WTC11 (cell line): Measurements from ENCODE around the gene SYCP3. TPM values are rescaled to one million over a fixed set of nuclear protein-coding genes. Genes with fewer than 3 reads are reported as not detected.

ENCODE experiments used
- ATAC-seq: fragments of 200-7000 bp; cut with Tn5 transposase; 2 replicates; pipeline ENCODE4 v1.10.0; 2021; ENCODE audit warnings: mild to moderate bottlenecking, moderate library complexity
- CTCF ChIA-PET: fragments of 300-600 bp; sonication (Branson Sonifier 250); formaldehyde crosslinking; loops from one replicate; lab custom pipeline; 2021; ENCODE audit warnings: antibody characterized with exemption; lab: Charles Lee
- POLR2A ChIA-PET: fragments of 350-600 bp; sonication (Branson Sonifier 250); formaldehyde crosslinking; loops from one replicate; lab custom pipeline; 2021; ENCODE audit warnings: antibody characterized with exemption; lab: Charles Lee
- DNase-seq: peaks from one replicate; pipeline ENCODE4 v3.0.0; 2021; ENCODE audit warnings: low spot score
- H3K27ac Mint-ChIP-seq: 2 replicates; pipeline ENCODE4 v1.8.0; 2021; ENCODE audit warnings: mixed read lengths
- H3K27me3 Mint-ChIP-seq: 2 replicates; pipeline ENCODE4 v1.8.0; 2021; ENCODE audit warnings: low read depth, mild to moderate bottlenecking, moderate library complexity, mixed read lengths
- H3K36me3 Mint-ChIP-seq: 2 replicates; pipeline ENCODE4 v1.8.0; 2021; ENCODE audit warnings: mixed read lengths
- H3K4me1 Mint-ChIP-seq: 2 replicates; pipeline ENCODE4 v1.8.0; 2022; ENCODE audit warnings: mixed read lengths
- H3K4me3 Mint-ChIP-seq: 2 replicates; pipeline ENCODE4 v1.8.0; 2021; ENCODE audit warnings: mild to moderate bottlenecking, moderate library complexity, mixed read lengths
- H3K9me3 Mint-ChIP-seq: 2 replicates; pipeline ENCODE4 v1.8.0; 2021; ENCODE audit warnings: mixed read lengths
- CBFB ChIP-seq: sonication (generic); formaldehyde crosslinking; IDR thresholded peaks from 2 replicates; pipeline ENCODE4 v1.8.1; 2022; ENCODE audit warnings: mild to moderate bottlenecking, low read depth, missing genetic modification reagents
- EMX1 ChIP-seq: fragments of 250-450 bp; sonication (Bioruptor Pico); IDR thresholded peaks from 2 replicates; pipeline ENCODE4 v1.8.0; 2021; ENCODE audit warnings: mild to moderate bottlenecking
- GABPB1 ChIP-seq: sonication (generic); formaldehyde crosslinking; IDR thresholded peaks from 2 replicates; pipeline ENCODE4 v1.8.1; 2023; ENCODE audit warnings: mild to moderate bottlenecking, missing genetic modification reagents
- JAZF1 ChIP-seq: fragments of 250-450 bp; sonication (Bioruptor Pico); IDR thresholded peaks from 2 replicates; pipeline ENCODE4 v1.9.0; 2021; ENCODE audit warnings: moderate library complexity, mild to moderate bottlenecking, inconsistent platforms
- MYBL2 ChIP-seq: sonication (generic); formaldehyde crosslinking; IDR thresholded peaks from 2 replicates; pipeline ENCODE4 v1.8.1; 2023; ENCODE audit warnings: mild to moderate bottlenecking, moderate library complexity, missing genetic modification reagents
- NFATC4 ChIP-seq: fragments of 250-450 bp; sonication (Bioruptor Pico); IDR thresholded peaks from 2 replicates; pipeline ENCODE4 v1.9.0; 2021; ENCODE audit warnings: mild to moderate bottlenecking
- NFYB ChIP-seq: sonication (generic); formaldehyde crosslinking; conservative IDR thresholded peaks from 2 replicates; pipeline ENCODE4 v1.8.0; 2022; ENCODE audit warnings: low read depth, missing genetic modification reagents
- NR1H2 ChIP-seq: sonication (generic); formaldehyde crosslinking; IDR thresholded peaks from 2 replicates; pipeline ENCODE4 v1.9.0; 2021; ENCODE audit warnings: mild to moderate bottlenecking, moderate library complexity, missing genetic modification reagents
- NR2C2 ChIP-seq: sonication (generic); formaldehyde crosslinking; IDR thresholded peaks from 2 replicates; pipeline ENCODE4 v1.8.0; 2022; ENCODE audit warnings: mild to moderate bottlenecking, missing genetic modification reagents
- NR3C1 ChIP-seq: sonication (generic); formaldehyde crosslinking; conservative IDR thresholded peaks from 2 replicates; pipeline ENCODE4 v1.8.1; 2023; ENCODE audit warnings: low read depth, mild to moderate bottlenecking, missing genetic modification reagents
- OVOL2 ChIP-seq: fragments of 250-450 bp; sonication (Bioruptor Pico); IDR thresholded peaks from 2 replicates; pipeline ENCODE4 v1.9.0; 2021; ENCODE audit warnings: mild to moderate bottlenecking, borderline replicate concordance
- ZNF121 ChIP-seq: sonication (generic); formaldehyde crosslinking; IDR thresholded peaks from 2 replicates; pipeline ENCODE4 v1.8.0; 2023; ENCODE audit warnings: missing genetic modification reagents
- ZNF232 ChIP-seq: sonication (generic); formaldehyde crosslinking; IDR thresholded peaks from 2 replicates; pipeline ENCODE4 v1.8.0; 2022; ENCODE audit warnings: mild to moderate bottlenecking, missing genetic modification reagents
- ZNF416 ChIP-seq: fragments of 250-450 bp; sonication (Bioruptor Pico); IDR thresholded peaks from 2 replicates; pipeline ENCODE4 v1.9.0; 2021; ENCODE audit warnings: mild to moderate bottlenecking, inconsistent platforms
- ZNF671 ChIP-seq: fragments of 250-450 bp; sonication (Bioruptor Pico); IDR thresholded peaks from 2 replicates; pipeline ENCODE4 v1.8.0; 2021; ENCODE audit warnings: mild to moderate bottlenecking
- total RNA-seq: library from RNA; stranded (reverse); gene quantifications from 3 replicates; pipeline ENCODE4 v1.2.3, GENCODE V29; 2021
- TF ChIP-seq, protein P1 (sequence below): sonication (generic); formaldehyde crosslinking; IDR thresholded peaks from 2 replicates; pipeline ENCODE4 v1.8.0; 2022; ENCODE audit warnings: mild to moderate bottlenecking, missing genetic modification reagents
- TF ChIP-seq, protein P2 (sequence below): fragments of 200-600 bp; IDR thresholded peaks from 2 replicates; pipeline ENCODE4 v1.8.0; 2022; ENCODE audit warnings: antibody characterized with exemption
- TF ChIP-seq, protein P3 (sequence below): sonication (generic); formaldehyde crosslinking; IDR thresholded peaks from 2 replicates; pipeline ENCODE4 v1.8.1; 2023; ENCODE audit warnings: mild to moderate bottlenecking, missing genetic modification reagents, moderate library complexity
- TF ChIP-seq, protein P4 (sequence below): sonication (generic); formaldehyde crosslinking; IDR thresholded peaks from 2 replicates; pipeline ENCODE4 v1.8.0; 2023; ENCODE audit warnings: mild to moderate bottlenecking, missing genetic modification reagents
- TF ChIP-seq, protein P5 (sequence below): sonication (generic); formaldehyde crosslinking; conservative IDR thresholded peaks from 2 replicates; pipeline ENCODE4 v1.8.1; 2023; ENCODE audit warnings: mild to moderate bottlenecking, low read depth, missing genetic modification reagents, moderate library complexity
- TF ChIP-seq, protein P6 (sequence below): fragments of 250-450 bp; sonication (Bioruptor Pico); IDR thresholded peaks from 2 replicates; pipeline ENCODE4 v1.8.0; 2021; ENCODE audit warnings: mild to moderate bottlenecking

Gene SYCP3
- total RNA-seq, 1 experiment from 2014 or later: 0.15 TPM

DNA sequence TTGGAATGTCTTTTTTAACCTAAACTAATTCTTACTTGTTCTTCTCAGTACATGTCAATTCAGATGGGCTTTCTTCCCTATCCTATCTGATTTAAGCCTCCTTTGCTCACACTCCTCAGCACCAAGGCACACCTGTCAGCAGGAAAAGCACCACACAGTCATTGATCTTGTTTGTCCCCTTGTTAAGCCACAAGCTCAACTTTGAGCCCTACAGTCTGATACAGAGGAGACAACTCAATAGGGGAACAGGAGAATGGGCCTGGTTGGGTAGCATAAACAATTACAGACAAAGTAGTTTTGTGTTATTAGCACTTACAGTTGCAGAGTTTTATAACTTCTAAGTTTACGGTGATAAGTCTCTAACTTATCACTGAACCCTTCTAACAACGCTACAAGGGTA, 29.5 kb upstream of the SYCP3 start:
- Mint-ChIP-seq H3K27me3 (no peaks in the 10 kb centered on the region), H3K9me3 (no peaks in the 10 kb centered on the region), H3K4me1 (no peaks in the 10 kb centered on the region), H3K36me3 (peaks cover 14% of the 10 kb centered on the region), H3K27ac (no peak overlapping the region), H3K4me3 (no peak overlapping the region)
- POLR2A ChIA-PET: no interaction called here
- no peak for TF ChIP-seq OVOL2
- no peak for TF ChIP-seq CBFB (CRISPR knock-in tag)
- TF ChIP-seq, protein P1, sequence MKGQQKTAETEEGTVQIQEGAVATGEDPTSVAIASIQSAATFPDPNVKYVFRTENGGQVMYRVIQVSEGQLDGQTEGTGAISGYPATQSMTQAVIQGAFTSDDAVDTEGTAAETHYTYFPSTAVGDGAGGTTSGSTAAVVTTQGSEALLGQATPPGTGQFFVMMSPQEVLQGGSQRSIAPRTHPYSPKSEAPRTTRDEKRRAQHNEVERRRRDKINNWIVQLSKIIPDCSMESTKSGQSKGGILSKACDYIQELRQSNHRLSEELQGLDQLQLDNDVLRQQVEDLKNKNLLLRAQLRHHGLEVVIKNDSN (CRISPR knock-in tag): no peak
- TF ChIP-seq, protein P2, sequence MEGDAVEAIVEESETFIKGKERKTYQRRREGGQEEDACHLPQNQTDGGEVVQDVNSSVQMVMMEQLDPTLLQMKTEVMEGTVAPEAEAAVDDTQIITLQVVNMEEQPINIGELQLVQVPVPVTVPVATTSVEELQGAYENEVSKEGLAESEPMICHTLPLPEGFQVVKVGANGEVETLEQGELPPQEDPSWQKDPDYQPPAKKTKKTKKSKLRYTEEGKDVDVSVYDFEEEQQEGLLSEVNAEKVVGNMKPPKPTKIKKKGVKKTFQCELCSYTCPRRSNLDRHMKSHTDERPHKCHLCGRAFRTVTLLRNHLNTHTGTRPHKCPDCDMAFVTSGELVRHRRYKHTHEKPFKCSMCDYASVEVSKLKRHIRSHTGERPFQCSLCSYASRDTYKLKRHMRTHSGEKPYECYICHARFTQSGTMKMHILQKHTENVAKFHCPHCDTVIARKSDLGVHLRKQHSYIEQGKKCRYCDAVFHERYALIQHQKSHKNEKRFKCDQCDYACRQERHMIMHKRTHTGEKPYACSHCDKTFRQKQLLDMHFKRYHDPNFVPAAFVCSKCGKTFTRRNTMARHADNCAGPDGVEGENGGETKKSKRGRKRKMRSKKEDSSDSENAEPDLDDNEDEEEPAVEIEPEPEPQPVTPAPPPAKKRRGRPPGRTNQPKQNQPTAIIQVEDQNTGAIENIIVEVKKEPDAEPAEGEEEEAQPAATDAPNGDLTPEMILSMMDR: no peak
- no peak for TF ChIP-seq ZNF671
- no peak for TF ChIP-seq NFYB (CRISPR knock-in tag)
- TF ChIP-seq NR1H2 (CRISPR knock-in tag): no peak
- no peak for TF ChIP-seq MYBL2 (CRISPR knock-in tag)
- TF ChIP-seq, protein P3, sequence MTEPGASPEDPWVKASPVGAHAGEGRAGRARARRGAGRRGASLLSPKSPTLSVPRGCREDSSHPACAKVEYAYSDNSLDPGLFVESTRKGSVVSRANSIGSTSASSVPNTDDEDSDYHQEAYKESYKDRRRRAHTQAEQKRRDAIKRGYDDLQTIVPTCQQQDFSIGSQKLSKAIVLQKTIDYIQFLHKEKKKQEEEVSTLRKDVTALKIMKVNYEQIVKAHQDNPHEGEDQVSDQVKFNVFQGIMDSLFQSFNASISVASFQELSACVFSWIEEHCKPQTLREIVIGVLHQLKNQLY (CRISPR knock-in tag): no peak
- no peak for TF ChIP-seq ZNF416 (CRISPR knock-in tag)
- TF ChIP-seq ZNF121 (CRISPR knock-in tag): no peak
- TF ChIP-seq, protein P4, sequence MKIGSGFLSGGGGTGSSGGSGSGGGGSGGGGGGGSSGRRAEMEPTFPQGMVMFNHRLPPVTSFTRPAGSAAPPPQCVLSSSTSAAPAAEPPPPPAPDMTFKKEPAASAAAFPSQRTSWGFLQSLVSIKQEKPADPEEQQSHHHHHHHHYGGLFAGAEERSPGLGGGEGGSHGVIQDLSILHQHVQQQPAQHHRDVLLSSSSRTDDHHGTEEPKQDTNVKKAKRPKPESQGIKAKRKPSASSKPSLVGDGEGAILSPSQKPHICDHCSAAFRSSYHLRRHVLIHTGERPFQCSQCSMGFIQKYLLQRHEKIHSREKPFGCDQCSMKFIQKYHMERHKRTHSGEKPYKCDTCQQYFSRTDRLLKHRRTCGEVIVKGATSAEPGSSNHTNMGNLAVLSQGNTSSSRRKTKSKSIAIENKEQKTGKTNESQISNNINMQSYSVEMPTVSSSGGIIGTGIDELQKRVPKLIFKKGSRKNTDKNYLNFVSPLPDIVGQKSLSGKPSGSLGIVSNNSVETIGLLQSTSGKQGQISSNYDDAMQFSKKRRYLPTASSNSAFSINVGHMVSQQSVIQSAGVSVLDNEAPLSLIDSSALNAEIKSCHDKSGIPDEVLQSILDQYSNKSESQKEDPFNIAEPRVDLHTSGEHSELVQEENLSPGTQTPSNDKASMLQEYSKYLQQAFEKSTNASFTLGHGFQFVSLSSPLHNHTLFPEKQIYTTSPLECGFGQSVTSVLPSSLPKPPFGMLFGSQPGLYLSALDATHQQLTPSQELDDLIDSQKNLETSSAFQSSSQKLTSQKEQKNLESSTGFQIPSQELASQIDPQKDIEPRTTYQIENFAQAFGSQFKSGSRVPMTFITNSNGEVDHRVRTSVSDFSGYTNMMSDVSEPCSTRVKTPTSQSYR (CRISPR knock-in tag): no peak
- DNase-seq (no peak), ATAC-seq (no peak)
- CTCF ChIA-PET: interaction anchor here (0.7 to 0.8 kb wide), 2 partner anchors 9 to 62 kb away, joined by 3 to 5 read pairs; partner anchors contain the start of gene GNPTAB

DNA sequence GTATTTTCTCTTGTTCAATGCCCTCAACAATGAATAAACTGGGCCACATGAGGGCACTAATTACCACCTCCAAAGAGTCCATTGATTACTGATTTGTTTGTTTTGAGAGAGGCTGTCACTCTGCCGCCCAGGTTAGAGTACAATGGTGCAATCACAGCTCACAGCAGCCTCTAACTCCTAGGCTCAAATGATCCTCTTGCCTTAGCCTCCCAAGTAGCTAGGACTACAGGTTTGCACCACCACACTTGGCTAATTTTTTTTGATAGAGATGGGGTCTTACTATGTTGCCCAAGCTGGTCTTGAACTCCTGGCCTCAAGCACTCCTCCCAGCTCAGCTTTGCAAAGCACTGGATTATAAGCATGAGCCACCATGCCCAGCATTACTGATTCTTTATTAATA, 28.3 kb upstream of the SYCP3 start:
- no peak for DNase-seq
- Mint-ChIP-seq H3K27me3 (no peaks in the 10 kb centered on the region), H3K9me3 (no peaks in the 10 kb centered on the region), H3K36me3 (peaks cover 14% of the 10 kb centered on the region), H3K4me3 (no peak overlapping the region), H3K27ac (no peak overlapping the region), H3K4me1 (no peaks in the 10 kb centered on the region)
- CTCF ChIA-PET: interaction anchor here (1.3 kb wide), 1 partner anchor 73 kb away, joined by 4 read pairs; no protein-coding TSS in a partner anchor
- ATAC-seq: no peak
- POLR2A ChIA-PET: no interaction called here
- TF ChIP-seq NR3C1 (CRISPR knock-in tag): no peak
- TF ChIP-seq GABPB1 (CRISPR knock-in tag): no peak
- no peak for TF ChIP-seq ZNF416 (CRISPR knock-in tag)
- TF ChIP-seq ZNF232 (CRISPR knock-in tag): no peak
- no peak for TF ChIP-seq JAZF1
- no peak for TF ChIP-seq NR2C2 (CRISPR knock-in tag)
- TF ChIP-seq, protein P2: no peak
- TF ChIP-seq, protein P5, sequence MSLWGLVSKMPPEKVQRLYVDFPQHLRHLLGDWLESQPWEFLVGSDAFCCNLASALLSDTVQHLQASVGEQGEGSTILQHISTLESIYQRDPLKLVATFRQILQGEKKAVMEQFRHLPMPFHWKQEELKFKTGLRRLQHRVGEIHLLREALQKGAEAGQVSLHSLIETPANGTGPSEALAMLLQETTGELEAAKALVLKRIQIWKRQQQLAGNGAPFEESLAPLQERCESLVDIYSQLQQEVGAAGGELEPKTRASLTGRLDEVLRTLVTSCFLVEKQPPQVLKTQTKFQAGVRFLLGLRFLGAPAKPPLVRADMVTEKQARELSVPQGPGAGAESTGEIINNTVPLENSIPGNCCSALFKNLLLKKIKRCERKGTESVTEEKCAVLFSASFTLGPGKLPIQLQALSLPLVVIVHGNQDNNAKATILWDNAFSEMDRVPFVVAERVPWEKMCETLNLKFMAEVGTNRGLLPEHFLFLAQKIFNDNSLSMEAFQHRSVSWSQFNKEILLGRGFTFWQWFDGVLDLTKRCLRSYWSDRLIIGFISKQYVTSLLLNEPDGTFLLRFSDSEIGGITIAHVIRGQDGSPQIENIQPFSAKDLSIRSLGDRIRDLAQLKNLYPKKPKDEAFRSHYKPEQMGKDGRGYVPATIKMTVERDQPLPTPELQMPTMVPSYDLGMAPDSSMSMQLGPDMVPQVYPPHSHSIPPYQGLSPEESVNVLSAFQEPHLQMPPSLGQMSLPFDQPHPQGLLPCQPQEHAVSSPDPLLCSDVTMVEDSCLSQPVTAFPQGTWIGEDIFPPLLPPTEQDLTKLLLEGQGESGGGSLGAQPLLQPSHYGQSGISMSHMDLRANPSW (CRISPR knock-in tag): no peak
- TF ChIP-seq NFATC4 (CRISPR knock-in tag): no peak
- no peak for TF ChIP-seq EMX1
- TF ChIP-seq, protein P6, sequence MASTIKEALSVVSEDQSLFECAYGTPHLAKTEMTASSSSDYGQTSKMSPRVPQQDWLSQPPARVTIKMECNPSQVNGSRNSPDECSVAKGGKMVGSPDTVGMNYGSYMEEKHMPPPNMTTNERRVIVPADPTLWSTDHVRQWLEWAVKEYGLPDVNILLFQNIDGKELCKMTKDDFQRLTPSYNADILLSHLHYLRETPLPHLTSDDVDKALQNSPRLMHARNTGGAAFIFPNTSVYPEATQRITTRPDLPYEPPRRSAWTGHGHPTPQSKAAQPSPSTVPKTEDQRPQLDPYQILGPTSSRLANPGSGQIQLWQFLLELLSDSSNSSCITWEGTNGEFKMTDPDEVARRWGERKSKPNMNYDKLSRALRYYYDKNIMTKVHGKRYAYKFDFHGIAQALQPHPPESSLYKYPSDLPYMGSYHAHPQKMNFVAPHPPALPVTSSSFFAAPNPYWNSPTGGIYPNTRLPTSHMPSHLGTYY: no peak
